Suprapubic skin (tissue), 4 donors: ENCODE data around the gene IFITM10. TPM values are rescaled to one million over a fixed set of nuclear protein-coding genes. Genes with fewer than 3 reads are reported as not detected.
A peak's percentile ranks its signal among the peaks of the same experiment; 100 is the strongest.

Experiments used
- DNase-seq, 2 donors: peaks; one replicate each; pipeline ENCODE4 v3.0.0-alpha.2; 2019; ENCODE audit warnings: low spot score in 2 of 2
- H3K27ac ChIP-seq: fragments of 200-600 bp; sonication (generic); one replicate; pipeline ENCODE4 v1.5.1; 2019
- H3K27me3 ChIP-seq: fragments of 200-600 bp; sonication (generic); one replicate; pipeline ENCODE4 v1.5.1; 2019
- H3K36me3 ChIP-seq: fragments of 200-600 bp; sonication (generic); one replicate; pipeline ENCODE4 v1.5.1; 2019
- H3K4me1 ChIP-seq: fragments of 200-600 bp; sonication (generic); one replicate; pipeline ENCODE4 v1.5.1; 2019
- H3K4me3 ChIP-seq: fragments of 200-600 bp; sonication (generic); one replicate; pipeline ENCODE4 v1.5.1; 2019; ENCODE audit warnings: mild to moderate bottlenecking
- H3K9me3 ChIP-seq: fragments of 200-600 bp; sonication (generic); one replicate; pipeline ENCODE4 v1.5.1; 2019
- CTCF ChIP-seq, 2 donors: fragments of 200-600 bp in 1 of 2; fragments of 450-650 bp in 1 of 2; sonication (generic) in 1 of 2; IDR thresholded peaks; one replicate each; pipeline ENCODE4 v1.5.1; 2016 to 2019; ENCODE audit warnings: antibody characterized with exemption in 2 of 2, mild to moderate bottlenecking in 1 of 2, moderate library complexity in 1 of 2
- EP300 ChIP-seq: sonication (generic); formaldehyde crosslinking; IDR thresholded peaks from one replicate; pipeline ENCODE4 v1.6.1; 2017; ENCODE audit warnings: antibody characterized with exemption
- POLR2A ChIP-seq, 2 donors: fragments of 450-650 bp; IDR thresholded peaks; one replicate each; pipeline ENCODE4 v1.6.1; 2017; ENCODE audit warnings: antibody characterized with exemption in 2 of 2, mild to moderate bottlenecking in 2 of 2, moderate library complexity in 2 of 2
- POLR2AphosphoS5 ChIP-seq, 3 donors: sonication (generic); formaldehyde crosslinking; IDR thresholded peaks; one replicate each; pipeline ENCODE4 v1.6.1; 2017; ENCODE audit warnings: antibody characterized with exemption in 3 of 3
- WGBS: methylation state at CpG from one replicate; pipeline ENCODE4 v1.1.5; 2018; 5-methylcytosine and 5-hydroxymethylcytosine counted together
- total RNA-seq, 4 donors: library from RNA; depleted of rRNA; stranded (reverse); fragments of >200 nt; gene quantifications; one replicate each; pipeline ENCODE4 v1.1.0, GENCODE V29; 2016

The IFITM10 gene
- total RNA-seq, 4 donors from 2014 or later: 2.6 to 7.6 (median 6.9) TPM

GRCh38 chr11:1751999-1752906, 1.9 kb upstream of the IFITM10 start:
- peaks cover 67% of the 10 kb centered on the region for H3K4me1 ChIP-seq
- H3K4me3 ChIP-seq: no peak overlapping the region
- peak in 1 of 2 donors; percentile 78 for DNase-seq
- no peak overlapping the region for H3K27ac ChIP-seq
- no peak for TF ChIP-seq CTCF (IDR thresholded peaks at IDR 0.05)
- TF ChIP-seq EP300: no peak
- no peak for TF ChIP-seq POLR2AphosphoS5 (IDR thresholded peaks at IDR 0.05)
- no peak for TF ChIP-seq POLR2A (IDR thresholded peaks at IDR 0.05)
- peaks cover 49% of the 10 kb centered on the region for H3K36me3 ChIP-seq
- H3K9me3 ChIP-seq: no peaks in the 10 kb centered on the region
- WGBS: 73% methylated on average over 13 of the region's 24 CpGs
- peaks cover 7% of the 10 kb centered on the region for H3K27me3 ChIP-seq

DNA sequence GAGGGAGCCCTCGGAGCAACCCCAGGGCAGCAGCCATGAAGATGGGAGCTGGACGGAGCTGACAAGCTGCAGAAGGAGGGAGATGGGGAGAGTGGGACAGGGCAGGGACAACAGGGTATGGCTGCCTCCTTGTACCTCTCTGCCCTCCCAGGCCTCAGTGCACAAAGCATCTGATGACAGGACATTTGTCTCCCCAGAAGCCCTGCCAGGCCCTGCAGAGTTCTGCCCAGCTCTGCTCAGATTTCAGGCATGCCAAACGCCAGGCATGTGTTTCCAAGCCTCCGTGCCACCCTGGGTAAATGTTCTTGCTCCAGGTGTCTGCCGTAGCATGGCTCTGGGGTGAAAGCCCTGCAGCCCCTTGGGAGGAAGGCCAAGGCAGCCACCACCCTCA, 1.1 kb upstream of the IFITM10 start:
- Histone ChIP-seq H3K4me1 (peaks cover 67% of the 10 kb centered on the region), H3K27me3 (peaks cover 7% of the 10 kb centered on the region), H3K4me3 (no peak overlapping the region), H3K27ac (peak overlapping the region; percentile 52), H3K9me3 (no peaks in the 10 kb centered on the region), H3K36me3 (peaks cover 41% of the 10 kb centered on the region)
- TF ChIP-seq EP300 (no peak), CTCF (IDR thresholded peaks at IDR 0.05) (no peak), POLR2A (IDR thresholded peaks at IDR 0.05) (no peak), POLR2AphosphoS5 (IDR thresholded peaks at IDR 0.05) (no peak)
- WGBS: 58% methylated on average over 3 of the region's 5 CpGs
- DNase-seq: no peak

GRCh38 chr11:1750840-1751530, 590 bp upstream of the IFITM10 start:
- H3K27ac ChIP-seq: peak overlapping the region; percentile 52
- DNase-seq: no peak
- 59% methylated on average over 8 of the region's 14 CpGs for WGBS

DNA sequence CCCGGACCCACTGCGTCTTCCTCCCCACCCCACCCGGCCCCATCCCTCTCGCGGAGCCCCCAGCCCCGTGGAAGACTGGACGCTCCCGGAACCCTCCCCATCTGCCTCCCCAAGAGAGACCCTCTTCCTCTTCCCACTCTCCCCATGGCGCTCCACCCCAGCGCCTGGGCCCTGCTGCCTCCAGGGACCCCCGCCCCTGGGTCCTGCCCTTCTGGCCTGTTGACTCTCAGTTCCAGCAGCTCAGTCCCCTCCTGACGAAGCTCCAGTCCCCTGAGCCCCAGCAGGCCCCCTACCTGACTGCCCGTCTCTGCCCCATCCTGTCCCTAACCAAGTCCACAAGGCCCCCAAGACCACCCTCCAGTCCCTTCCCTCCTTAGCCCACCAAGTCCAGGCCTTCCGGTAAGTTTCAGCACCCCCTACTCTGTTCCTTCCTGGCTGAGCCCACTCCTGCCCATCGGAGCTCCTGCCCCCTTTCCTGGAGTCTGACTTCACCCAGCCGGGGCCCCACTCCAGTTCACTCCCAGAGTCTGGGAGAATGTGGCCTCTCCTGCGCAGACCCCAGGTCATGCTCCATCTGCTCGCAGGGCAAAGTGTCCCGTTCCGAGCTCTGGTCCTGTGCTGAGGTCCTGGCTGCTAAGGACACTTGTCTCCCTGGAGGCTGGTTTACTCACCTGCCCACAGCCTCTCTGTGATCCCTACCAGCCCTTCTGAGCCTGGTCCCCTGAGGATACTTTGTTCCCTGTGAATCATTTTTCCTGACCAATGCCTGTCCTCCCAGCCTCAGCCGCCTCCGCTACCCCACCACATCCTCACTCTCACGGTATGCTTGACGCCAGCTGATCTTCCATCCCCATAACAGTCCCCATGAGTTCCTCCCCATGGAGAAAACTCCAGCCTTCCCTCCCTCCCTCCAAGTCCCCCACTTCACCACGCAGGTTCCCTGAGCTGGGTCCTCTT, 722 bp downstream of the IFITM10 start:
- Histone ChIP-seq H3K27me3 (peaks cover 7% of the 10 kb centered on the region), H3K4me1 (peaks cover 68% of the 10 kb centered on the region)

More at GRCh38 chr11:1750840-1751530, 590 bp upstream of the IFITM10 start:
- Histone ChIP-seq H3K9me3 (no peaks in the 10 kb centered on the region), H3K4me3 (no peak overlapping the region), H3K4me1 (peaks cover 64% of the 10 kb centered on the region), H3K36me3 (peaks cover 36% of the 10 kb centered on the region), H3K27me3 (peaks cover 7% of the 10 kb centered on the region)
- no peak for TF ChIP-seq CTCF (IDR thresholded peaks at IDR 0.05)
- no peak for TF ChIP-seq EP300
- no peak for TF ChIP-seq POLR2A (IDR thresholded peaks at IDR 0.05)
- no peak for TF ChIP-seq POLR2AphosphoS5 (IDR thresholded peaks at IDR 0.05)

More for the DNA sequence above, 722 bp downstream of the IFITM10 start:
- Histone ChIP-seq H3K4me3 (peak overlapping the region; percentile 53), H3K9me3 (no peaks in the 10 kb centered on the region), H3K36me3 (peaks cover 24% of the 10 kb centered on the region), H3K27ac (peak overlapping the region; percentile 10)
- no peak for TF ChIP-seq CTCF (IDR thresholded peaks at IDR 0.05)
- no peak for TF ChIP-seq POLR2A (IDR thresholded peaks at IDR 0.05)
- TF ChIP-seq POLR2AphosphoS5 (IDR thresholded peaks at IDR 0.05): no peak
- no peak for TF ChIP-seq EP300
- DNase-seq: peak in 1 of 2 donors; percentile 61
- 42% methylated on average over 17 of the region's 25 CpGs for WGBS
